PC-3 (cell line): ENCODE measurements around the gene ILF3. TPM values are rescaled to one million over a fixed set of nuclear protein-coding genes. Genes with fewer than 3 reads are reported as not detected.

Experiments used
- ATAC-seq: fragments of 200-7000 bp; cut with Tn5 transposase; 2 replicates; pipeline ENCODE4 v1.9.1; 2020; ENCODE audit warnings: mild to moderate bottlenecking, moderate library complexity
- BruUV-seq: library from RNA; stranded (reverse); fragments of 400-500 nt; replicated peaks from 2 replicates; lab custom pipeline; 2021; lab: Mats Ljungman, UMichigan
- CTCF ChIA-PET: fragments of 300-600 bp; sonication (Branson Sonifier 250); formaldehyde crosslinking; loops from one replicate; lab custom pipeline; 2022; ENCODE audit warnings: antibody characterized with exemption; lab: Charles Lee
- POLR2A ChIA-PET: fragments of 300-600 bp; sonication (Branson Sonifier 250); formaldehyde crosslinking; loops from one replicate; lab custom pipeline; 2022; ENCODE audit warnings: antibody characterized with exemption; ENCODE audit not compliant: unreplicated experiment; lab: Charles Lee
- DNase-seq: peaks from one replicate; pipeline ENCODE4 v3.0.0-alpha.2; 2015
- H2AFZ ChIP-seq: fragments of 300-600 bp; sonication (generic); 2 replicates; pipeline ENCODE4 v1.6.0; 2016; ENCODE audit warnings: antibody characterized with exemption, low read length
- H3F3A ChIP-seq: fragments of 300-600 bp; sonication (generic); one replicate; pipeline ENCODE4 v1.6.0; 2017; ENCODE audit warnings: antibody characterized with exemption, low read length, control low read depth, mild to moderate bottlenecking; ENCODE audit not compliant: unreplicated experiment
- H3K27ac ChIP-seq: fragments of 300-600 bp; sonication (generic); 2 replicates; pipeline ENCODE4 v1.5.1; 2016; ENCODE audit warnings: mild to moderate bottlenecking, low read length
- H3K27me3 ChIP-seq: fragments of 300-600 bp; sonication (generic); 2 replicates; pipeline ENCODE4 v1.6.1; 2016; ENCODE audit warnings: low read length, mixed read lengths
- H3K36me3 ChIP-seq: fragments of 300-600 bp; sonication (generic); 2 replicates; pipeline ENCODE4 v1.6.1; 2016; ENCODE audit warnings: low read depth, mixed run types, low read length, mixed read lengths
- H3K4me1 ChIP-seq: fragments of 300-600 bp; sonication (generic); 2 replicates; pipeline ENCODE4 v1.5.1; 2016; ENCODE audit warnings: low read length; ENCODE audit not compliant: insufficient read depth
- H3K4me2 ChIP-seq: fragments of 300-600 bp; sonication (generic); 2 replicates; pipeline ENCODE4 v1.6.0; 2016; ENCODE audit warnings: low read length
- H3K4me3 ChIP-seq: fragments of 300-600 bp; sonication (generic); 2 replicates; pipeline ENCODE4 v1.5.1; 2016; ENCODE audit warnings: mild to moderate bottlenecking, low read length, mixed read lengths
- H3K79me2 ChIP-seq: fragments of 300-600 bp; sonication (generic); 2 replicates; pipeline ENCODE4 v1.6.1; 2017; ENCODE audit warnings: low read length, mixed read lengths
- H3K9ac ChIP-seq: fragments of 300-600 bp; sonication (generic); 2 replicates; pipeline ENCODE4 v1.6.0; 2016; ENCODE audit warnings: mild to moderate bottlenecking, low read length
- H3K9me2 ChIP-seq: fragments of 300-600 bp; sonication (generic); replicated peaks from 2 replicates; pipeline ENCODE4 v1.6.1; 2016; ENCODE audit warnings: mixed run types, low read length, mixed read lengths
- H3K9me3 ChIP-seq: fragments of 300-600 bp; sonication (generic); 2 replicates; pipeline ENCODE4 v1.6.1; 2016; ENCODE audit warnings: low read length, mixed read lengths
- H4K20me1 ChIP-seq: fragments of 300-600 bp; sonication (generic); 2 replicates; pipeline ENCODE4 v1.6.1; 2016; ENCODE audit warnings: low read length, mixed read lengths
- EZH2 ChIP-seq: fragments of 300-600 bp; sonication (generic); IDR thresholded peaks from one replicate; pipeline ENCODE4 v1.6.1; 2017; ENCODE audit warnings: antibody characterized with exemption, mild to moderate bottlenecking, low read length; ENCODE audit not compliant: unreplicated experiment
- EZH2phosphoT487 ChIP-seq: fragments of 300-600 bp; sonication (generic); IDR thresholded peaks from 2 replicates; pipeline ENCODE4 v1.6.1; 2018; ENCODE audit warnings: mild to moderate bottlenecking, antibody characterized with exemption, low read length, borderline replicate concordance
- intact Hi-C: fragments of 100-400 bp; cut with micrococcal nuclease; formaldehyde crosslinking; loops from 2 replicates; pipeline ENCODE4 v1.9.0; 2023
- total RNA-seq: library from RNA; depleted of rRNA; stranded (reverse); fragments of >200 nt; gene quantifications from 2 replicates; pipeline ENCODE4 v1.2.3, GENCODE V29; 2014
- TF ChIP-seq, protein P1 (sequence below): fragments of 300-600 bp; sonication (generic); conservative IDR thresholded peaks from 2 replicates; pipeline ENCODE4 v1.5.1; 2017; ENCODE audit warnings: antibody characterized with exemption, low read depth, mild to moderate bottlenecking, low read length

The ILF3 gene
- total RNA-seq, 1 experiment from 2014 or later, result 322 TPM

DNA sequence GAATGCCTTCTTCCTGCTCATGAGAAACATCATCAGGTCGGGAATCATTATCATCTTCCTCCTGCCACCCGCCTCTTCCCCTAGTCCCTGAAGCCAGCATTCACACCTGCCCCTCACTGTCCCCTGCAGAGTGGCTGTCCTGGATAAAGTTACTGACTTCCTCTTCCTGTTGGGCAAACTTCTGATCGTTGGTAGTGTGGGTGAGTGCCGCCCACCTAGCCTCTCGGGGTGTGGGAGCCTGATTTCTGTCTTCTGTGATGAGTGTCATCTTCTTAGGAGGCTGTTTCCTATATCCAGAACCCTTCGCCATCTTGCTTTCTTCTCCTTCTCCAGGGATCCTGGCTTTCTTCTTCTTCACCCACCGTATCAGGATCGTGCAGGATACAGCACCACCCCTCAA, 16.3 kb upstream of the ILF3 start:
- Histone ChIP-seq H3K9me2 (no peaks in the 10 kb centered on the region), H3K27ac (no peak overlapping the region), H2AFZ (no peak overlapping the region), H3K4me1 (no peaks in the 10 kb centered on the region), H3K9me3 (no peaks in the 10 kb centered on the region), H4K20me1 (no peaks in the 10 kb centered on the region), H3F3A (no peaks in the 10 kb centered on the region), H3K4me3 (no peak overlapping the region), H3K9ac (no peak overlapping the region), H3K79me2 (no peaks in the 10 kb centered on the region), H3K36me3 (peaks cover 39% of the 10 kb centered on the region), H3K4me2 (no peak overlapping the region), H3K27me3 (no peaks in the 10 kb centered on the region)
- ChIA-PET POLR2A (no interaction called here), CTCF (no interaction called here)
- BruUV-seq, result no TSS peak
- TF ChIP-seq, protein P1, sequence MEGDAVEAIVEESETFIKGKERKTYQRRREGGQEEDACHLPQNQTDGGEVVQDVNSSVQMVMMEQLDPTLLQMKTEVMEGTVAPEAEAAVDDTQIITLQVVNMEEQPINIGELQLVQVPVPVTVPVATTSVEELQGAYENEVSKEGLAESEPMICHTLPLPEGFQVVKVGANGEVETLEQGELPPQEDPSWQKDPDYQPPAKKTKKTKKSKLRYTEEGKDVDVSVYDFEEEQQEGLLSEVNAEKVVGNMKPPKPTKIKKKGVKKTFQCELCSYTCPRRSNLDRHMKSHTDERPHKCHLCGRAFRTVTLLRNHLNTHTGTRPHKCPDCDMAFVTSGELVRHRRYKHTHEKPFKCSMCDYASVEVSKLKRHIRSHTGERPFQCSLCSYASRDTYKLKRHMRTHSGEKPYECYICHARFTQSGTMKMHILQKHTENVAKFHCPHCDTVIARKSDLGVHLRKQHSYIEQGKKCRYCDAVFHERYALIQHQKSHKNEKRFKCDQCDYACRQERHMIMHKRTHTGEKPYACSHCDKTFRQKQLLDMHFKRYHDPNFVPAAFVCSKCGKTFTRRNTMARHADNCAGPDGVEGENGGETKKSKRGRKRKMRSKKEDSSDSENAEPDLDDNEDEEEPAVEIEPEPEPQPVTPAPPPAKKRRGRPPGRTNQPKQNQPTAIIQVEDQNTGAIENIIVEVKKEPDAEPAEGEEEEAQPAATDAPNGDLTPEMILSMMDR, result no peak
- TF ChIP-seq EZH2phosphoT487 (no peak), EZH2 (no peak)
- DNase-seq (no peak), ATAC-seq (no peak)
- intact Hi-C loops, result no loop called here

GRCh38 chr19:10639836-10640235, 14.3 kb upstream of the ILF3 start:
- Histone ChIP-seq H3K27ac (no peak overlapping the region), H3K9ac (no peak overlapping the region), H3K36me3 (peaks cover 32% of the 10 kb centered on the region), H2AFZ (no peak overlapping the region), H3K4me1 (no peaks in the 10 kb centered on the region), H3K4me3 (no peak overlapping the region), H3K79me2 (no peaks in the 10 kb centered on the region), H3K9me2 (no peaks in the 10 kb centered on the region), H3F3A (no peaks in the 10 kb centered on the region), H4K20me1 (no peaks in the 10 kb centered on the region), H3K4me2 (no peak overlapping the region), H3K27me3 (no peaks in the 10 kb centered on the region), H3K9me3 (no peaks in the 10 kb centered on the region)
- ChIA-PET CTCF (interaction anchor here (1.0 kb wide), 1 partner anchor 59 kb away, joined by 3 read pairs; no protein-coding TSS in a partner anchor), POLR2A (no interaction called here)
- intact Hi-C loops, result loop anchor here (10.0 kb wide), 1 partner anchor 165 kb away; no protein-coding TSS in a partner anchor
- no peak for ATAC-seq
- no TSS peak for BruUV-seq
- no peak for DNase-seq
- TF ChIP-seq, protein P1, result no peak
- TF ChIP-seq EZH2phosphoT487 (no peak), EZH2 (no peak)

GRCh38 chr19:10640361-10640760, 13.8 kb upstream of the ILF3 start:
- DNase-seq (no peak), ATAC-seq (no peak)
- Histone ChIP-seq H3K27me3 (no peaks in the 10 kb centered on the region), H3K9me2 (no peaks in the 10 kb centered on the region), H3K79me2 (no peaks in the 10 kb centered on the region), H2AFZ (no peak overlapping the region), H3K9ac (no peak overlapping the region), H3K36me3 (peaks cover 27% of the 10 kb centered on the region), H3F3A (no peaks in the 10 kb centered on the region), H3K4me3 (no peak overlapping the region), H3K9me3 (no peaks in the 10 kb centered on the region), H4K20me1 (no peaks in the 10 kb centered on the region), H3K4me2 (no peak overlapping the region), H3K27ac (no peak overlapping the region), H3K4me1 (no peaks in the 10 kb centered on the region)
- TF ChIP-seq EZH2 (no peak), EZH2phosphoT487 (no peak)
- TF ChIP-seq, protein P1, result no peak
- BruUV-seq, result no TSS peak
- ChIA-PET POLR2A (no interaction called here), CTCF (interaction anchor here (1.0 kb wide), 1 partner anchor 59 kb away, joined by 3 read pairs; no protein-coding TSS in a partner anchor)
- intact Hi-C loops, result loop anchor here (10.0 kb wide), 1 partner anchor 166 kb away; no protein-coding TSS in a partner anchor
